ENCODE results near the gene IPO5. TPM values are rescaled to one million over a fixed set of nuclear protein-coding genes. Genes with fewer than 3 reads are reported as not detected.
"Not testable (repeated sequence)": the region's sequence is repeated elsewhere in the genome, so short reads cannot be mapped to it uniquely, and the experiment has no call there.

The IPO5 gene
- total and polyA plus RNA-seq, 12 donors = 20.1 to 87.2 (median 74.0) TPM

GRCh38 chr13:98004107-98004506 lies 50.6 kb downstream of the IPO5 start:
- Histone ChIP-seq H3K27ac (no peak overlapping the region), H3K4me1 (replicated peaks in 1 of 2) (no peaks in the 10 kb centered on the region), H3K9me3 (replicated peaks in 1 of 3) (no peaks in the 10 kb centered on the region), H3K4me3 (no peak overlapping the region), H3K27me3 (no peaks in the 10 kb centered on the region), H3K36me3 (replicated peaks in 1 of 2) (peaks cover 0 to 82% of the 10 kb centered on the region in 2 donors)
- intact Hi-C loops (cut with DNase I) = no loop called here
- TF ChIP-seq, protein P1, sequence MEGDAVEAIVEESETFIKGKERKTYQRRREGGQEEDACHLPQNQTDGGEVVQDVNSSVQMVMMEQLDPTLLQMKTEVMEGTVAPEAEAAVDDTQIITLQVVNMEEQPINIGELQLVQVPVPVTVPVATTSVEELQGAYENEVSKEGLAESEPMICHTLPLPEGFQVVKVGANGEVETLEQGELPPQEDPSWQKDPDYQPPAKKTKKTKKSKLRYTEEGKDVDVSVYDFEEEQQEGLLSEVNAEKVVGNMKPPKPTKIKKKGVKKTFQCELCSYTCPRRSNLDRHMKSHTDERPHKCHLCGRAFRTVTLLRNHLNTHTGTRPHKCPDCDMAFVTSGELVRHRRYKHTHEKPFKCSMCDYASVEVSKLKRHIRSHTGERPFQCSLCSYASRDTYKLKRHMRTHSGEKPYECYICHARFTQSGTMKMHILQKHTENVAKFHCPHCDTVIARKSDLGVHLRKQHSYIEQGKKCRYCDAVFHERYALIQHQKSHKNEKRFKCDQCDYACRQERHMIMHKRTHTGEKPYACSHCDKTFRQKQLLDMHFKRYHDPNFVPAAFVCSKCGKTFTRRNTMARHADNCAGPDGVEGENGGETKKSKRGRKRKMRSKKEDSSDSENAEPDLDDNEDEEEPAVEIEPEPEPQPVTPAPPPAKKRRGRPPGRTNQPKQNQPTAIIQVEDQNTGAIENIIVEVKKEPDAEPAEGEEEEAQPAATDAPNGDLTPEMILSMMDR (IDR thresholded peaks at IDR 0.05) = no peak
- no peak for TF ChIP-seq POLR2A (IDR thresholded peaks at IDR 0.05)
- 68 to 81% (median 76%) methylated on average over 3 of the region's 3 CpGs for WGBS, 4 donors
- DNase-seq = no peak

DNA sequence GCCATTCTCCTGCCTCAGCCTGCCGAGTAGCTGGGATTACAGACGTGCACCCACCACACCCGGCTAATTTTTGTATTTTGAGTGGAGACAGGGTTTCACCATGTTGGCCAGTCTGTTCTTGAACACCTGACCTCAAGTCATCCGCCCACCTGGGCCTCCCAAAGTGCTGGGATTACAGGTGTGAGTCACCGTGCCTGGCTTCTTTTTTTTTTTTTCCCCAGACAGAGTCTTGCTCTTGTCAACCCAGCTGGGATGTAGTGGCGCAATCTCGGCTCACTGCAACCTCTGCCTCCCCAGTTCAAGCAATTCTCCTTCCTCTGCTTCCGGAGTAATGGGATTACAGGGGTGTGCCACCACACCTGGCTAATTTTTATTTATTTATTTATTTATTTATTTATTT lies 51.5 kb downstream of the IPO5 start:
- H3K9me3 ChIP-seq (replicated peaks in 1 of 3); H3K4me3 ChIP-seq; H3K27me3 ChIP-seq; H3K4me1 ChIP-seq (replicated peaks in 1 of 2); H3K27ac ChIP-seq; intact Hi-C loops (cut with DNase I); DNase-seq: not testable (repeated sequence)
- peaks cover 0 to 86% of the 10 kb centered on the region in 2 donors for H3K36me3 ChIP-seq (replicated peaks in 1 of 2)
- WGBS, 4 donors = 92 to 96% (median 94%) methylated on average over 8 of the region's 8 CpGs

- H3K27ac ChIP-seq = no peak overlapping the region
- no peak overlapping the region for H3K4me3 ChIP-seq
- H3K36me3 ChIP-seq (replicated peaks in 1 of 2) = peaks cover 0 to 86% of the 10 kb centered on the region in 2 donors
- intact Hi-C loops (cut with DNase I) = no loop called here
- TF ChIP-seq POLR2A (IDR thresholded peaks at IDR 0.05) = no peak
- TF ChIP-seq, protein P1 (IDR thresholded peaks at IDR 0.05) = no peak
- WGBS, 4 donors = 94 to 97% (median 95%) methylated on average over 5 of the region's 5 CpGs
- no peaks in the 10 kb centered on the region for H3K9me3 ChIP-seq (replicated peaks in 1 of 3)
- no peak for DNase-seq
- H3K27me3 ChIP-seq = no peaks in the 10 kb centered on the region
- H3K4me1 ChIP-seq (replicated peaks in 1 of 2) = no peaks in the 10 kb centered on the region
Observed at GRCh38 chr13:98007001-98007400, 53.5 kb downstream of the IPO5 start.

DNA sequence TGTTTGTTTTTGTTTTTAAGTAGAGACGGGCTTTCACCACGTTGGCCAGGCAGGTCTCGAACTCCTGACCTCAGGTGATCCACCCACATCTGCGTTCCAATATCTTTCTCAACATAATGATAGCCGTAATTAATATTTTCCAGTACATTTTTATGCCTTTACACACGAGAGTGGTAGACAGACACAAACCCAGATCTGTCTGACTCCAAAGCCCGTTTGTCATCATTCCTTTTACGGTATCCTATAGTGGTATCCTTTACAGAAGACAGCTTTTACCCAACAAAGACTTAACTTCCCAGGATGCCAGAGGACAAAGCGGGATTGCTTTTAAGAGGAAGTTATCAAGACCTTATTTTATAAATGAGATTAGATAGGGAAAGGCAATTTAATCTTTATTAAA lies 59.8 kb downstream of the IPO5 start:
- no peak for TF ChIP-seq POLR2A (IDR thresholded peaks at IDR 0.05)
- TF ChIP-seq, protein P1 (IDR thresholded peaks at IDR 0.05) = no peak
- WGBS, 4 donors = 93 to 95% (median 94%) methylated on average over 9 of the region's 9 CpGs
- intact Hi-C loops (cut with DNase I) = no loop called here
- DNase-seq = no peak
- Histone ChIP-seq H3K27ac (no peak overlapping the region), H3K4me1 (replicated peaks in 1 of 2) (no peaks in the 10 kb centered on the region), H3K4me3 (no peak overlapping the region), H3K27me3 (no peaks in the 10 kb centered on the region), H3K36me3 (replicated peaks in 1 of 2) (peaks cover 0 to 69% of the 10 kb centered on the region in 2 donors), H3K9me3 (replicated peaks in 1 of 3) (no peaks in the 10 kb centered on the region)

DNA sequence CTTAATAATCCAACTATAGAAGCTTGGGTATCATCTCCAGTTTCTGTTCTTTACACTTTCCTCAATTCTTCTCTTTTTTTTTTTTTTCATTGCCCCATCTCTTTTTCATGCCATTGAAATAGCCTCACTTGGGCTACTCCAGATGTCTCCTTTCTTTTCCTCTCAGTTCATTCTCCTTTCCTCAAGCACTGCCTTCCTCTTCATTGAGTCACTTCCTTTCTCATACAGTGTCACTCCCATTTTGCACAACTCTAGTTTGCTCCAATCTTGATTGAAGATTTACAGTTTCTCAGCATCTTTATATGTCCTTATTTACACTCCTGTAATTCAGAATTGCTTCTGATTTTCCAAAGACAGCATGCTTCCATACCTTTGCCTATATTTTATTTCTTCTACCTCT lies 61.3 kb downstream of the IPO5 start:
- H3K4me3 ChIP-seq = no peak overlapping the region
- H3K9me3 ChIP-seq (replicated peaks in 1 of 3) = no peaks in the 10 kb centered on the region
- intact Hi-C loops (cut with DNase I) = no loop called here
- no peak for DNase-seq
- no peaks in the 10 kb centered on the region for H3K4me1 ChIP-seq (replicated peaks in 1 of 2)
- TF ChIP-seq, protein P1 (IDR thresholded peaks at IDR 0.05) = no peak
- TF ChIP-seq POLR2A (IDR thresholded peaks at IDR 0.05) = no peak
- no peaks in the 10 kb centered on the region for H3K27me3 ChIP-seq
- H3K27ac ChIP-seq = no peak overlapping the region
- peaks cover 0 to 72% of the 10 kb centered on the region in 2 donors for H3K36me3 ChIP-seq (replicated peaks in 1 of 2)

Data from adrenal gland (tissue), 12 donors.